ENCODE results near the gene ATP2B2. TPM values are rescaled to one million over a fixed set of nuclear protein-coding genes. Genes with fewer than 3 reads are reported as not detected.

Gene ATP2B2
- total RNA-seq, 1 donor from 2014 or later: 0.13 TPM

- peaks cover 2% of the 10 kb centered on the region for H3K27me3 Mint-ChIP-seq (ENCODE audit: unreplicated experiment)
- TF ChIP-seq CTCF (IDR thresholded peaks at IDR 0.05): no peak
- H3K4me3 Mint-ChIP-seq (ENCODE audit: unreplicated experiment): no peak overlapping the region
- H3K9me3 Mint-ChIP-seq (ENCODE audit: unreplicated experiment): peaks cover 3% of the 10 kb centered on the region
- no peaks in the 10 kb centered on the region for H3K36me3 Mint-ChIP-seq (ENCODE audit: unreplicated experiment)
- H3K4me1 Mint-ChIP-seq (ENCODE audit: unreplicated experiment): peaks cover 12% of the 10 kb centered on the region
- DNase-seq (ENCODE audit: extremely low spot score, unreplicated experiment): no peak
- no peak overlapping the region for H3K27ac Mint-ChIP-seq (ENCODE audit: unreplicated experiment)
Observed at GRCh38 chr3:10359761-10360161, 145.6 kb downstream of the ATP2B2 start.

DNA sequence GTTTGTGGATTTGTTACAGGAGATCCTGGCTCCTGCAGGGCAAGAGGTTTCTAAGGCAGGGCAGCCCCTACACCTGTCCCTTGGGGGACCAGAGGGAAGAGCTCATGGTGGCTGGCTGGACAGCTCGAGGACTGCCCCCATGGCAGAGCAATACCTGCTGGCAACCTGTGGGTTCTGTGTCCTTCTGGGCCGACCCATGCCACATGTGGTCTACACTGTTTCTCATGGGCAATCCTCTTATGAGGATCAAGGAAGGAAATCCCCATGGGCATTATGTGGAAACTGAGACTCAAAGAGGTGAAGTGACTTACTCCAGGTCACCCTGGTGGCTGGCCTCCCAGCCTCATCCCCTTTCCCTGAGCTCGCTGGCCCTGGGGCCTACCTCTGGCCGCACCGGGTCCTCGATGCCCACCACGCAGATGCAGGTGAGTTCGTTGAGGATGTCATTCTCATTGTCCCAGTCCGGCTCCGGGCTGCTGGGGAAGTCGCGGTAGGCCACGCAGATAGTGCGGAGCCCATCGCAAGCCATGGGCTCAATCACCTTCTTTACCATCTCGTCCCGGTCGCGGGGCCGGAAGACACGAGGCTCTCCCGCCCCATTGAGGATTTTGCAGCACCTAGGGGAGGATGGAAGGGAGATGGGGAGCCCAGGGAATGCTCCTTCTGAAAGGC, 146.9 kb downstream of the ATP2B2 start:
- no peak for TF ChIP-seq CTCF (IDR thresholded peaks at IDR 0.05)
- Mint-ChIP-seq H3K36me3 (ENCODE audit: unreplicated experiment) (no peaks in the 10 kb centered on the region), H3K9me3 (ENCODE audit: unreplicated experiment) (peaks cover 3% of the 10 kb centered on the region), H3K4me1 (ENCODE audit: unreplicated experiment) (peaks cover 24% of the 10 kb centered on the region), H3K27me3 (ENCODE audit: unreplicated experiment) (peaks cover 2% of the 10 kb centered on the region), H3K27ac (ENCODE audit: unreplicated experiment) (no peak overlapping the region), H3K4me3 (ENCODE audit: unreplicated experiment) (no peak overlapping the region)
- no peak for DNase-seq (ENCODE audit: extremely low spot score, unreplicated experiment)

DNA sequence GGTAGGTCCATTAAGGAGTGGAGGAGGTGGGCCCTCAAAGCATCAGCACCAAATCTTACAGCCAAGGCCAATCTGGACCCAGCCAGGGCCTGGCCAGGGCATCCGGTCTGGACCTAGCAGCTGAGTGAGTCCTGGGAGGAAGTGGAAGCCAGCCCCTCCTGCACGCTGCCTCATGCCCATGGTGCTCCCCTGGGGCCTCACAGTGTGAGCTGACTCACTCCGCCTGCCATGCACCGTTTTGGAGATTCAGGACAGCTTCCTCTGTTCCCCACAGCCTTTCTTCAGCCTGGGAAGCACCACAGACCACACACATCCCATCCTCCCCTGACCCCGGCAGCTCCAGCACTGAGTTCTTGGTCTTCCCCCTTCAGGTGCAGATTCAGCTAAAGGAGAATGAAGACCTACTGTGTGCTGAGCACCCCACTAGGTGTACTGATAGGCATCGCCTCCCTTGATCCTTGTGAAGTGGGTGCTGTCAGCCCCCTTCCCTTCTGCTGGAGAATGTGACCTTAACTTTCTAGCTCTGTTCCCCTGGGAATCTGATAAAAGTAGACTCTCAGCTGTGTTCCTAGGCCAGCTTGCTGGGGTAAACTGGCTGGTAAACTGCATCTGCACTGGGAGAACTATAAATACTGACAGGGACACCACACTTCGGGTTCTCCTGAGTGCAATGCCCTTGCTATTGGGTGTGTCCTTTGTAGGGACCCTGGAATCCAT, 147.6 kb downstream of the ATP2B2 start:
- no peaks in the 10 kb centered on the region for H3K36me3 Mint-ChIP-seq (ENCODE audit: unreplicated experiment)
- H3K27me3 Mint-ChIP-seq (ENCODE audit: unreplicated experiment): peaks cover 2% of the 10 kb centered on the region
- no peak for TF ChIP-seq CTCF (IDR thresholded peaks at IDR 0.05)
- H3K4me3 Mint-ChIP-seq (ENCODE audit: unreplicated experiment): no peak overlapping the region
- DNase-seq (ENCODE audit: extremely low spot score, unreplicated experiment): peak; percentile 92
- peak overlapping the region; percentile 64 for H3K27ac Mint-ChIP-seq (ENCODE audit: unreplicated experiment)
- peaks cover 31% of the 10 kb centered on the region for H3K4me1 Mint-ChIP-seq (ENCODE audit: unreplicated experiment)
- H3K9me3 Mint-ChIP-seq (ENCODE audit: unreplicated experiment): peaks cover 3% of the 10 kb centered on the region

- TF ChIP-seq CTCF (IDR thresholded peaks at IDR 0.05): no peak
- no peaks in the 10 kb centered on the region for H3K36me3 Mint-ChIP-seq (ENCODE audit: unreplicated experiment)
- peak overlapping the region; percentile 64 for H3K27ac Mint-ChIP-seq (ENCODE audit: unreplicated experiment)
- H3K27me3 Mint-ChIP-seq (ENCODE audit: unreplicated experiment): peaks cover 2% of the 10 kb centered on the region
- no peak overlapping the region for H3K4me3 Mint-ChIP-seq (ENCODE audit: unreplicated experiment)
- H3K4me1 Mint-ChIP-seq (ENCODE audit: unreplicated experiment): peaks cover 38% of the 10 kb centered on the region
- DNase-seq (ENCODE audit: extremely low spot score, unreplicated experiment): no peak
- H3K9me3 Mint-ChIP-seq (ENCODE audit: unreplicated experiment): peaks cover 3% of the 10 kb centered on the region
Observed at GRCh38 chr3:10357095-10357494, 148.3 kb downstream of the ATP2B2 start.

DNA sequence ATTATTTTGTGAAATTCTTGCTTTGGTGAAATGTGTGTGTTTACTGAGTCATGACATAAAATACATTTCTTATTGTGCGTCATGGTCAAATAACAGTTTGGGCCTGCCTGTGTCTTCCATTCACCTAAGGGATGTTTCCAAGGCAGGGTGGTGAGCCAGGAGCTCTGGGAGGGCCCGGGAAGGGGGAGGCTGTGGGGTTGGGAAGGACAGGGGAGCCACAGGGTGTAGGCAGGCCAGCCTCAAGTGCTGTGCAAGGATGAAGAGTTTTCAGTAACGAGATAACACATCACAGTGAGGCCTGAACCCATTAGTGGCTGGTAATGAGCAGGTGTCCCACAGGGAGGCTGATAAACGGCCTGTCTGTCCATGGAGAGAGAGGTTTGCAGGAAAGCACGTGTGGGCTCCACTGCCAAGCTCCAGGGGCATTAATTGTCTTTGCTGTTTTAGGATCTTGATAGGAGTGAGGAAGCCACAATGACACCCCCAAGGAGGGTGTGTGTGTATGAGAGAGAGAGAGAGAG, 148.9 kb downstream of the ATP2B2 start:
- H3K4me1 Mint-ChIP-seq (ENCODE audit: unreplicated experiment): peaks cover 41% of the 10 kb centered on the region
- H3K4me3 Mint-ChIP-seq (ENCODE audit: unreplicated experiment): no peak overlapping the region
- no peaks in the 10 kb centered on the region for H3K27me3 Mint-ChIP-seq (ENCODE audit: unreplicated experiment)
- no peak for TF ChIP-seq CTCF (IDR thresholded peaks at IDR 0.05)
- no peak overlapping the region for H3K27ac Mint-ChIP-seq (ENCODE audit: unreplicated experiment)
- H3K36me3 Mint-ChIP-seq (ENCODE audit: unreplicated experiment): no peaks in the 10 kb centered on the region
- H3K9me3 Mint-ChIP-seq (ENCODE audit: unreplicated experiment): peaks cover 3% of the 10 kb centered on the region
- DNase-seq (ENCODE audit: extremely low spot score, unreplicated experiment): no peak
